ENCODE results near the gene SPOCK1.

- TF ChIP-seq CTCF (IDR thresholded peaks at IDR 0.05; ENCODE audit: poor library complexity) (no peak), EZH2 (IDR thresholded peaks at IDR 0.05; ENCODE audit: borderline replicate concordance) (no peak)
These were observed 293.0 kb downstream of the SPOCK1 start for GRCh38 chr5:137206030-137206715.

Data from hepatocyte (in vitro differentiated cells).